BJ (cell line): Measurements from ENCODE around the gene C14orf180. TPM values are rescaled to one million over a fixed set of nuclear protein-coding genes. Genes with fewer than 3 reads are reported as not detected.

Experiments
- CTCF ChIA-PET: fragments of 350-600 bp; formaldehyde crosslinking; extraction: SDS; loops from one replicate; lab custom pipeline; 2021; ENCODE audit warnings: antibody characterized with exemption, inconsistent platforms; lab: Yijun Ruan, JAX
- POLR2A ChIA-PET: fragments of 300-600 bp; sonication (Branson Sonifier 250); formaldehyde crosslinking; extraction: SDS; loops from one replicate; lab custom pipeline; 2021; ENCODE audit warnings: antibody characterized with exemption; lab: Charles Lee
- DNase-seq: peaks from one replicate; pipeline ENCODE4 v3.0.0-alpha.2; 2011; ENCODE audit warnings: low read depth
- H3K27me3 ChIP-seq: 2 replicates; pipeline ENCODE4 v1.6.0; 2011; ENCODE audit warnings: low read length; ENCODE audit not compliant: control insufficient read depth, insufficient read depth
- H3K36me3 ChIP-seq: 2 replicates; pipeline ENCODE4 v1.5.1; 2011; ENCODE audit warnings: low read length; ENCODE audit not compliant: control insufficient read depth, insufficient read depth
- H3K4me3 ChIP-seq: 2 replicates; pipeline ENCODE4 v1.5.1; 2011; ENCODE audit warnings: low read depth, mild to moderate bottlenecking, control low read depth, low read length
- polyA plus RNA-seq: library from polyadenylated mRNA; depleted of rRNA; stranded (reverse); fragments of >200 nt; gene quantifications from 2 replicates; pipeline ENCODE4 v1.2.3, GENCODE V29; 2011
- TF ChIP-seq, protein P1 (sequence below): IDR thresholded peaks from 2 replicates; pipeline ENCODE4 v1.5.1; 2011; ENCODE audit warnings: low read depth, mild to moderate bottlenecking, control low read depth, inconsistent platforms, low read length, moderate library complexity; ENCODE audit not compliant: insufficient read depth

Gene C14orf180
- polyA plus RNA-seq, 1 experiment = not detected

DNA sequence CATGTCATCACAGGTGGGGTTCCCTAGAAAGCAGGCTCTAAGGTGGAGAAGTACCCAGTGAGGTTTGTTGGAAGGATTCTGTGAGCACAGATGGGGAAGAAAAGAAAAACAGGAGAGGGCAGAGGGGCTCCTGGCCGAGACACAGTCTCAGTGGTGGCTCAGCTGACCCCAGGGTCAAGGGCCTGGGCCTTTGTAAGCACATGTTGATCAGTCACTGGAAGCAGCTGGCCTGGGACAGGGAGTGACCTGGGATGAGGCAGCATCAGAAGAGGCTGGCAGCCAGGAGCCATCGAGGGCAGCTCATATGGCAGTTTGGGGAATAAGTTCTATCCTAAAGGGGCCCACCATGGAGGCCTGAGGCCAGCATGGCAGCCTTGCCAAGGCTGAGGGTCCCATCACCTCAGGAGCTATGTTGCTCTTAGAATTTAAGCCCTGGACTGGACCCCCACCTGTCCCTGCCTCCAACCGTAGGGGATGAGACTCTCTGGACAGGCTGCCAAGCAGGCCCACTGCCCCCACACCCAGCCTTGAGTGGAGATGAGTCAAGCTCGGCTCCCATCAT lies 31.3 kb downstream of the C14orf180 start:
- TF ChIP-seq, protein P1, sequence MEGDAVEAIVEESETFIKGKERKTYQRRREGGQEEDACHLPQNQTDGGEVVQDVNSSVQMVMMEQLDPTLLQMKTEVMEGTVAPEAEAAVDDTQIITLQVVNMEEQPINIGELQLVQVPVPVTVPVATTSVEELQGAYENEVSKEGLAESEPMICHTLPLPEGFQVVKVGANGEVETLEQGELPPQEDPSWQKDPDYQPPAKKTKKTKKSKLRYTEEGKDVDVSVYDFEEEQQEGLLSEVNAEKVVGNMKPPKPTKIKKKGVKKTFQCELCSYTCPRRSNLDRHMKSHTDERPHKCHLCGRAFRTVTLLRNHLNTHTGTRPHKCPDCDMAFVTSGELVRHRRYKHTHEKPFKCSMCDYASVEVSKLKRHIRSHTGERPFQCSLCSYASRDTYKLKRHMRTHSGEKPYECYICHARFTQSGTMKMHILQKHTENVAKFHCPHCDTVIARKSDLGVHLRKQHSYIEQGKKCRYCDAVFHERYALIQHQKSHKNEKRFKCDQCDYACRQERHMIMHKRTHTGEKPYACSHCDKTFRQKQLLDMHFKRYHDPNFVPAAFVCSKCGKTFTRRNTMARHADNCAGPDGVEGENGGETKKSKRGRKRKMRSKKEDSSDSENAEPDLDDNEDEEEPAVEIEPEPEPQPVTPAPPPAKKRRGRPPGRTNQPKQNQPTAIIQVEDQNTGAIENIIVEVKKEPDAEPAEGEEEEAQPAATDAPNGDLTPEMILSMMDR = no peak
- POLR2A ChIA-PET = no interaction called here

DNA sequence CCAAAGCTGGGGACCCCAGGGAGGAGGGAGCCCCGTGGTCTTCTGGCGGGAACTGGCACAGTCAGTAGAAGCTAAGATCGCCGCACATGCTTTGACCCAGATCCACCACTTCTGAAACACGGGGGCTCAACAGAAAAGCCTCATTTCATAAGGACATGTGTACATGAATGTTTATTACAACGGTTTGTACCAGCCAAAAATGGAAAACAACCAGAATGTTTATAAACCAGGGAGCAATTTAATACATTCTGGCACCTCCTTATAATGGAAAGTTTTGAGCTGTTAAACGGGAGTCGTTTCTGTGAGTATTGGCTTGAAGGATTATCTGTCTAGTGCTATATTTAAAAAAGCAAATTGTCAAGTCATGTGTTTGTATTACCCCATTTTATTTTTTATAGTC lies 32.3 kb downstream of the C14orf180 start:
- DNase-seq = no peak
- ChIA-PET CTCF (interaction anchor here (1.6 kb wide), 1 partner anchor 10 kb away, joined by 3 read pairs; no protein-coding TSS in a partner anchor), POLR2A (no interaction called here)
- TF ChIP-seq, protein P1 = no peak
- Histone ChIP-seq H3K36me3 (no peaks in the 10 kb centered on the region), H3K4me3 (no peak overlapping the region), H3K27me3 (no peaks in the 10 kb centered on the region)

More for the DNA sequence above, 31.3 kb downstream of the C14orf180 start:
- no peak for DNase-seq
- Histone ChIP-seq H3K36me3 (no peaks in the 10 kb centered on the region), H3K4me3 (no peak overlapping the region), H3K27me3 (no peaks in the 10 kb centered on the region)
- CTCF ChIA-PET = interaction anchor here (1.6 kb wide), 1 partner anchor 9 kb away, joined by 3 read pairs; no protein-coding TSS in a partner anchor

DNA sequence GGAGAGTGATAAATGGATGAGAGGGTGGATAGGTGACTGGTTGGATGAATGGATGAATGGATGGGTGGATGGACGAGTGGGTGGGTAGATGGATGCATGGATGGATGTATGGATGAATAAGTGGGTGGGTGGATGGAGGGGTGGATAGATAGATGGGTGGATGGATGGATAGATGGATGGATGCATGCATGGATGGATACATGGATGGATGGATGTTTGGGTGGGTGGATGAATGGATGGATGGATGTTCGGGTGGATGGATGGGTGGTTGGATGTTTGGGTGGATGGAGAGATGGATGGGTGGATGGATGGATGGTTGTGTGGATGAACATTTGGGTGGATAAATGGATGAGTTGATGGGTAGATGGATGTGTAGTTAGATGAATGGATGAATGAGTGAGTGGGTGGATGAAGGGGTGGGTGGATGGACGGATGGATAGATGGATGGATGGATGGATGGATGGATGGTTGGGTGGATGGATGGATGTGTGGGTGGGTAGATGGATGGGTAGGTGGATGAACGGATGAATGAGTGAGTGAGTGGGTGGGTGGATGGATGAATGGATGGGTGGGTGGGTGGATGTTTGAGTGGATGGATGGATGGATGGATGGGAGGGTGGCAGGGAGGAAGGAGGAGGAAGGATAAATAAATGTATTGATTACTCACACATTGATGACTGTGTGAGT lies 34.7 kb downstream of the C14orf180 start:
- Histone ChIP-seq H3K27me3 (peaks cover 2% of the 10 kb centered on the region; the same call in 1 of the 2 replicates), H3K4me3 (no peak overlapping the region), H3K36me3 (no peaks in the 10 kb centered on the region)
- POLR2A ChIA-PET = no interaction called here
- TF ChIP-seq, protein P1 = no peak
- CTCF ChIA-PET = no interaction called here
- no peak for DNase-seq

DNA sequence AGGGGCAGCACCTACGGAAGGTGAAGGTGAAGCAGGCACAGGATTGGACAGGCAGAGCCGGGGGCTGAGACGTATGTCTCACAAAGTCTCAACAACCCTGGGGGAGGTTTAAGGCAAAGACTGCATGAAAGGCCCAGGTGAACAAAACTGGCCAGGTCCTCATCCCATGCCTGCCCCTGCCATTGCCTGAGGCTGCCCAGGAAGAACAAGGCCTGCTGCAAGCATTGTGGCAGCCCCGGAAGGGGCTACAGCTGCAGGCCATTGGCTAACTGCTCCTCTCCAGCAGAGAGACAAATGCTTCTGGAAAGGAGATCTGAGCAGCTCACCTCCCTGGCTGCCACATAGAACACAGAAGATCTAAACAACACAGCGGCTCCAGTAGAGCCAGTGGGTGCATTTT lies 45.4 kb downstream of the C14orf180 start:
- ChIA-PET CTCF (interaction anchor here (1.3 kb wide), 1 partner anchor 15 kb away, joined by 4 read pairs; no protein-coding TSS in a partner anchor), POLR2A (no interaction called here)
- no peak for DNase-seq
- TF ChIP-seq, protein P1 = no peak
- H3K36me3 ChIP-seq = no peaks in the 10 kb centered on the region
- H3K4me3 ChIP-seq = no peak overlapping the region
- peaks cover 10% of the 10 kb centered on the region for H3K27me3 ChIP-seq

DNA sequence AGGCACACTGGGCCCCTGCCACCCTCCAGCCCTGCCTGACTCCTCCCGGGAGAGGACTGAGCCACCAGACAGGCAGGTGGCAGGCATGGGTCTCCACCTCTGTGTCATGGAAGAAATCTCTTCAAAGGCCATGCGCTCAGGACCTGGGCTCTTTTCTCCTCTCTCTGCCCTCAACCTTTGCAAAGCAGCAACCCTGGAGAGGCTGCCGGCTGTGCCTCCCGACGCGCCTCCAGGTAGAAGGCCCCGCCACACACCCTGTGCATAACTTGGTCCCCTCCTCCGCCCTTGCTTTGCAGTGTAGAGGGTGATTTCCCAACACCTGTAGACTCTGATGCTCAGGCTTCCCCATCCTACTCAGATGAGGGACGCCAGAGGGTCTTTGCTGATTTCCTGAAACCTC lies 53.2 kb downstream of the C14orf180 start:
- TF ChIP-seq, protein P1 = no peak
- POLR2A ChIA-PET = no interaction called here
- H3K27me3 ChIP-seq = peaks cover 5% of the 10 kb centered on the region
- no peak for DNase-seq
- H3K4me3 ChIP-seq = no peak overlapping the region
- CTCF ChIA-PET = no interaction called here
- no peaks in the 10 kb centered on the region for H3K36me3 ChIP-seq
